ENCODE measurements around the gene ZNF280A.

GRCh38 chr22:22487059-22487458, 33.0 kb downstream of the ZNF280A start:
- TF ChIP-seq CTCF (IDR thresholded peaks at IDR 0.05; ENCODE audit: low read depth, low read length) (no peak), POLR2A (IDR thresholded peaks at IDR 0.05; ENCODE audit: extremely low read depth, insufficient read length) (no peak), MYC (IDR thresholded peaks at IDR 0.05; ENCODE audit: low read depth, low read length) (no peak)
- TF ChIP-seq, protein P1, sequence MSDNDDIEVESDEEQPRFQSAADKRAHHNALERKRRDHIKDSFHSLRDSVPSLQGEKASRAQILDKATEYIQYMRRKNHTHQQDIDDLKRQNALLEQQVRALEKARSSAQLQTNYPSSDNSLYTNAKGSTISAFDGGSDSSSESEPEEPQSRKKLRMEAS (IDR thresholded peaks at IDR 0.05; ENCODE audit: low read depth, low read length), result no peak
